ENCODE measurements around the gene FES. TPM values are rescaled to one million over a fixed set of nuclear protein-coding genes. Genes with fewer than 3 reads are reported as not detected.

FES gene
- total RNA-seq, 4 donors from 2014 or later = 3.6 to 17.9 (median 11.0) TPM

GRCh38 chr15:90869140-90869541 is 15.2 kb upstream of the FES start:
- no peak for DNase-seq (ENCODE audit: low spot score in 2 of 2)
- intact Hi-C loops (cut with DNase I; ENCODE audit: low total_unique reads) = no loop called here
- no peak overlapping the region for H3K4me3 ChIP-seq (ENCODE audit: low read depth, poor library complexity, severe bottlenecking)
- no peak for TF ChIP-seq CTCF (IDR thresholded peaks at IDR 0.05)
- TF ChIP-seq POLR2A (IDR thresholded peaks at IDR 0.05) = no peak

GRCh38 chr15:90869601-90870353 is 14.5 kb upstream of the FES start:
- intact Hi-C loops (cut with DNase I; ENCODE audit: low total_unique reads) = no loop called here
- WGBS, 2 donors = 27 to 33% methylated on average over 9 of the region's 9 CpGs
- no peak for TF ChIP-seq CTCF (IDR thresholded peaks at IDR 0.05)
- TF ChIP-seq POLR2A (IDR thresholded peaks at IDR 0.05) = no peak
- peak; percentile 78 to 93 for DNase-seq (ENCODE audit: low spot score in 2 of 2)
- no peak overlapping the region for H3K4me3 ChIP-seq (ENCODE audit: low read depth, poor library complexity, severe bottlenecking)

- DNase-seq (ENCODE audit: low spot score in 2 of 2) = no peak
- peak overlapping the region; percentile 84 for H3K4me3 ChIP-seq (ENCODE audit: low read depth, poor library complexity, severe bottlenecking)
- TF ChIP-seq CTCF (IDR thresholded peaks at IDR 0.05) (no peak), POLR2A (IDR thresholded peaks at IDR 0.05) (no peak)
- intact Hi-C loops (cut with DNase I; ENCODE audit: low total_unique reads) = no loop called here
- WGBS, 2 donors = 19% methylated on average over 19 of the region's 19 CpGs
Observed at GRCh38 chr15:90870354-90871138, 13.8 kb upstream of the FES start.

GRCh38 chr15:90871139-90871715 is 13.1 kb upstream of the FES start:
- DNase-seq (ENCODE audit: low spot score in 2 of 2) = peak in 1 of 2 donors; percentile 89
- peak overlapping the region; percentile 84 for H3K4me3 ChIP-seq (ENCODE audit: low read depth, poor library complexity, severe bottlenecking)
- intact Hi-C loops (cut with DNase I; ENCODE audit: low total_unique reads) = no loop called here
- TF ChIP-seq POLR2A (IDR thresholded peaks at IDR 0.05) (no peak), CTCF (IDR thresholded peaks at IDR 0.05) (no peak)
- WGBS, 2 donors = 0 to 3% methylated on average over 3 to 23 of the region's 71 CpGs

- peak overlapping the region; percentile 84 for H3K4me3 ChIP-seq (ENCODE audit: low read depth, poor library complexity, severe bottlenecking)
- DNase-seq (ENCODE audit: low spot score in 2 of 2) = peak in 1 of 2 donors; percentile 76
- 3 to 5% methylated on average over 8 to 28 of the region's 77 CpGs for WGBS, 2 donors
- TF ChIP-seq POLR2A (IDR thresholded peaks at IDR 0.05) = no peak
- TF ChIP-seq CTCF (IDR thresholded peaks at IDR 0.05) = no peak
- intact Hi-C loops (cut with DNase I; ENCODE audit: low total_unique reads) = no loop called here
Observed at GRCh38 chr15:90871716-90872485, 12.4 kb upstream of the FES start.
